Measurements from ENCODE around the gene AMMECR1L. TPM values are rescaled to one million over a fixed set of nuclear protein-coding genes. Genes with fewer than 3 reads are reported as not detected.
"Not testable (repeated sequence)": the region's sequence is repeated elsewhere in the genome, so short reads cannot be mapped to it uniquely, and the experiment has no call there.

Gene AMMECR1L
- total and polyA plus RNA-seq, 2 experiments from 2014 or later, result 7.8 to 17.7 TPM

DNA sequence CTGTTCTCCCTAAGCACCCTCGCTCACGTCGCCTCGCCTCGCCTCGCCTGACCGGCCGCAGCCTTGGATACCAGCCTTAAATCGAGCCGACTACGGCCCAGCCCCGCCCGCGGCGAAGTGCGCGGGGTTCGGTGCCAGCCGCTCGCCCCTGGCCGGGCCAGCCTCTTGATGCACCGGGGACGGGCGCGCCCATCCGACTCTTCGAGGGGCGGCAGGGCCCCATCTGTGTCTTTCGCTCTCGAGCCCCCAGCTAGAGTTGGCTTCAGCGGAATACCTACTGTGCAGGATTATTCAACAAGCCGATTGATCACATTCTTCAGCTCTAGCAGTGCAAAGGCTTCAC is 808 bp upstream of the AMMECR1L start:
- Histone ChIP-seq H4K20me1 (replicated peaks; ENCODE audit: insufficient read depth) (peaks cover 21% of the 10 kb centered on the region), H3F3A (replicated peaks; ENCODE audit: low read depth) (peaks cover 11% of the 10 kb centered on the region; the same call in 1 of the 2 replicates), H3K27ac (ENCODE audit: low read depth) (0 out of 2 replicates have a peak overlapping the region, but pooled peaks have one; percentile 78), H3K4me3 (peak overlapping the region; percentile 72), H3K4me2 (peak overlapping the region; percentile 75), H3K79me2 (replicated peaks; ENCODE audit: insufficient read depth) (peaks cover 51% of the 10 kb centered on the region), H3K36me3 (ENCODE audit: insufficient read depth) (peaks cover 10% of the 10 kb centered on the region), H3K4me1 (ENCODE audit: insufficient read depth) (peaks cover 24% of the 10 kb centered on the region)
- not testable (repeated sequence) for H3K27me3 ChIP-seq (ENCODE audit: insufficient read depth); H3K9me3 Mint-ChIP-seq; H3K9me2 ChIP-seq (ENCODE audit: insufficient read depth); DNase-seq (ENCODE audit: low spot score); H3K27me3 Mint-ChIP-seq (ENCODE audit: insufficient read depth, low read depth, poor library complexity); H2AFZ ChIP-seq
- Mint-ChIP-seq H3K4me3 (peak overlapping the region; percentile 83), H3K4me1 (peaks cover 28% of the 10 kb centered on the region), H3K36me3 (ENCODE audit: low read depth) (peaks cover 31% of the 10 kb centered on the region), H3K27ac (peak overlapping the region; percentile 44; the same call in 1 of the 2 replicates)
- peak; percentile 49 for ATAC-seq

DNA sequence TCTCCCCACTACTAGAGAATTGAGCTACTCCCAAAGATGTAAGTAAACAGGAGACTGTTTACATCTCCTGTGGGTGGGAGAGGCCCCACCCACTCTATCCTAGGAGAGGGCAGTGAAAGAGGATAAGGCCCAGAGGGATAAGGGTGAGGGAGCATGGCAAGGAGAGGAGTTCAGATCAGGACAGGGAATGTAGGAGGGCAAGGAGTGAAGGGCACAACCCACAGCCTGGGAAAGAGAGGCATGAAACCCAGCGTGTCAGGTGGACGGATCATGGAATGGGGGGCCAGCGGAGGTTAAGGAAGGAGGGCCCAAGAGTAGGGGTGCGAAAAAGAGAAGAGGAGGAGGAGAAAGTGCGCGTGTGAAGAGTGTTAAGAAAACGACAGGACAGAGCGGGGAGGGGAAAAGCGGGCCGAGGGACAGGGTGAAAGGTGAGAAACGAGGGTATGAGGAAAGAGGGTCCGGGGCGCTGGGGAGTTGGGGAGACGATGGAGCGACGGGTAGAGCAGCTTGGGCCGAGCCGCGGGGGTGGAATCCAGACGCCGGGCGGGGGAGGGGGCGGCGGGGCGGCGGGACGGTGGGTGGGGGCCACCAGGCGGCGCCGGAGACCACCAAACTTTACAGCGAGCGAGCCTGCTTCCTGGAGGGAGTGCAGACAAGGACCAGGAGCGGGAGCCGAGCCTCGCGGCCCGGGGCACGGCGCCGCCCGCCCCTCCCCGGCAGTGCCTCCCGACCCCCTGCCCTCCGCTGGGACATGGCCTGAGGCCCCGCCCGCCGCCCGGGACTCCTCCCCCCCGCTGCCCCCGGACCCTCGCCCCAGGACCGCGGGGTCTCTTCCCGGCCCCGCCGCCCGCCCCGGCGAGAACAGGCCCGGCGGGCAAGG is 655 bp downstream of the AMMECR1L start:
- H3K4me3 ChIP-seq, result peak overlapping the region; percentile 72
- Mint-ChIP-seq H3K36me3 (ENCODE audit: low read depth) (peaks cover 41% of the 10 kb centered on the region), H3K27ac (peak overlapping the region; percentile 72; the same call in 1 of the 2 replicates), H3K4me1 (peaks cover 25% of the 10 kb centered on the region), H3K4me3 (peak overlapping the region; percentile 94)
- H3K79me2 ChIP-seq (replicated peaks; ENCODE audit: insufficient read depth), result peaks cover 65% of the 10 kb centered on the region
- peak overlapping the region; percentile 92 for H3K4me2 ChIP-seq
- H2AFZ ChIP-seq; H3K9me3 Mint-ChIP-seq; H3K27me3 ChIP-seq (ENCODE audit: insufficient read depth); H3K27me3 Mint-ChIP-seq (ENCODE audit: insufficient read depth, low read depth, poor library complexity); H3K9me2 ChIP-seq (ENCODE audit: insufficient read depth): not testable (repeated sequence)
- peaks cover 29% of the 10 kb centered on the region for H4K20me1 ChIP-seq (replicated peaks; ENCODE audit: insufficient read depth)
- H3K27ac ChIP-seq (ENCODE audit: low read depth), result peak overlapping the region; percentile 79; the same call in 1 of the 2 replicates
- TF ChIP-seq, protein P1, sequence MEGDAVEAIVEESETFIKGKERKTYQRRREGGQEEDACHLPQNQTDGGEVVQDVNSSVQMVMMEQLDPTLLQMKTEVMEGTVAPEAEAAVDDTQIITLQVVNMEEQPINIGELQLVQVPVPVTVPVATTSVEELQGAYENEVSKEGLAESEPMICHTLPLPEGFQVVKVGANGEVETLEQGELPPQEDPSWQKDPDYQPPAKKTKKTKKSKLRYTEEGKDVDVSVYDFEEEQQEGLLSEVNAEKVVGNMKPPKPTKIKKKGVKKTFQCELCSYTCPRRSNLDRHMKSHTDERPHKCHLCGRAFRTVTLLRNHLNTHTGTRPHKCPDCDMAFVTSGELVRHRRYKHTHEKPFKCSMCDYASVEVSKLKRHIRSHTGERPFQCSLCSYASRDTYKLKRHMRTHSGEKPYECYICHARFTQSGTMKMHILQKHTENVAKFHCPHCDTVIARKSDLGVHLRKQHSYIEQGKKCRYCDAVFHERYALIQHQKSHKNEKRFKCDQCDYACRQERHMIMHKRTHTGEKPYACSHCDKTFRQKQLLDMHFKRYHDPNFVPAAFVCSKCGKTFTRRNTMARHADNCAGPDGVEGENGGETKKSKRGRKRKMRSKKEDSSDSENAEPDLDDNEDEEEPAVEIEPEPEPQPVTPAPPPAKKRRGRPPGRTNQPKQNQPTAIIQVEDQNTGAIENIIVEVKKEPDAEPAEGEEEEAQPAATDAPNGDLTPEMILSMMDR (conservative IDR thresholded peaks at IDR 0.05; ENCODE audit: low read depth in 2 of 2), result peak in 1 of 2 experiments; percentile 33; a peak in 2 of 4 replicates
- peaks cover 14% of the 10 kb centered on the region; the same call in 1 of the 2 replicates for H3F3A ChIP-seq (replicated peaks; ENCODE audit: low read depth)
- DNase-seq (ENCODE audit: low spot score), result peak; percentile 41
- H3K4me1 ChIP-seq (ENCODE audit: insufficient read depth), result peaks cover 24% of the 10 kb centered on the region
- peak; percentile 50 for ATAC-seq
- H3K36me3 ChIP-seq (ENCODE audit: insufficient read depth), result peaks cover 11% of the 10 kb centered on the region

DNA sequence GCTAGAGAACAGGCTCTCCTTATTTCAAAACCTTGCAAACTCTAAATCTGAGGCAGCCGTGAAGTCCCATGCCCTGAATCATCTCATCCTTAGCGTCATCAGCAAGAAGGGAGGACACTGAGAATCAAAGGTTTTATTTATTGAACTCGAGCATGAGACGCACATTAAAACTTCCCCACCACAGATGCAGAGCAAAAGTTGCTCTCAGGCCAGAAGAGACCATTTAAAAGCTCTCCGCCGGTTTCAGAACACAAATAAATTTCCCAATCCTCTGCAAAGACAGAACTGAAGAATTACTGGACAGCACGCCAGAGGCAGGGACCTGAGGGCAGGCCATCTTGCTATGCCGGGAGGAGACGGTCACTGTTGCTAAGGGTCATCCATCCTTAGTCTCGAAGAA is 1.3 kb downstream of the AMMECR1L start:
- H4K20me1 ChIP-seq (replicated peaks; ENCODE audit: insufficient read depth), result peaks cover 32% of the 10 kb centered on the region
- peaks cover 72% of the 10 kb centered on the region for H3K79me2 ChIP-seq (replicated peaks; ENCODE audit: insufficient read depth)
- no peak overlapping the region for H2AFZ ChIP-seq
- peaks cover 11% of the 10 kb centered on the region for H3K36me3 ChIP-seq (ENCODE audit: insufficient read depth)
- DNase-seq (ENCODE audit: low spot score) (peak; percentile 17), ATAC-seq (no peak)
- peak overlapping the region; percentile 79; the same call in 1 of the 2 replicates for H3K27ac ChIP-seq (ENCODE audit: low read depth)
- peak overlapping the region; percentile 92 for H3K4me2 ChIP-seq
- peak overlapping the region; percentile 72; the same call in 1 of the 2 replicates for H3K27ac Mint-ChIP-seq
- peak overlapping the region; percentile 72 for H3K4me3 ChIP-seq
- H3K4me1 Mint-ChIP-seq, result peaks cover 25% of the 10 kb centered on the region
- peaks cover 15% of the 10 kb centered on the region; the same call in 1 of the 2 replicates for H3F3A ChIP-seq (replicated peaks; ENCODE audit: low read depth)
- H3K4me1 ChIP-seq (ENCODE audit: insufficient read depth), result peaks cover 24% of the 10 kb centered on the region
- no peaks in the 10 kb centered on the region for H3K9me2 ChIP-seq (ENCODE audit: insufficient read depth)
- TF ChIP-seq, protein P2, sequence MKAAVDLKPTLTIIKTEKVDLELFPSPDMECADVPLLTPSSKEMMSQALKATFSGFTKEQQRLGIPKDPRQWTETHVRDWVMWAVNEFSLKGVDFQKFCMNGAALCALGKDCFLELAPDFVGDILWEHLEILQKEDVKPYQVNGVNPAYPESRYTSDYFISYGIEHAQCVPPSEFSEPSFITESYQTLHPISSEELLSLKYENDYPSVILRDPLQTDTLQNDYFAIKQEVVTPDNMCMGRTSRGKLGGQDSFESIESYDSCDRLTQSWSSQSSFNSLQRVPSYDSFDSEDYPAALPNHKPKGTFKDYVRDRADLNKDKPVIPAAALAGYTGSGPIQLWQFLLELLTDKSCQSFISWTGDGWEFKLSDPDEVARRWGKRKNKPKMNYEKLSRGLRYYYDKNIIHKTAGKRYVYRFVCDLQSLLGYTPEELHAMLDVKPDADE (IDR thresholded peaks at IDR 0.05), result no peak
- no peaks in the 10 kb centered on the region for H3K9me3 Mint-ChIP-seq
- peak overlapping the region; percentile 94 for H3K4me3 Mint-ChIP-seq
- no peaks in the 10 kb centered on the region for H3K27me3 ChIP-seq (ENCODE audit: insufficient read depth)
- peaks cover 2% of the 10 kb centered on the region for H3K27me3 Mint-ChIP-seq (ENCODE audit: insufficient read depth, low read depth, poor library complexity)
- H3K36me3 Mint-ChIP-seq (ENCODE audit: low read depth), result peaks cover 41% of the 10 kb centered on the region
